Right lung (tissue), 5 donors: ENCODE data around the gene RAB6C. TPM values are rescaled to one million over a fixed set of nuclear protein-coding genes. Genes with fewer than 3 reads are reported as not detected.
"Not testable (repeated sequence)": the region's sequence is repeated elsewhere in the genome, so short reads cannot be mapped to it uniquely, and the experiment has no call there.

ENCODE experiments used
- DNase-seq, 2 donors: peaks; one replicate each; pipeline ENCODE4 v3.0.0-alpha.2; 2013
- polyA plus RNA-seq, 5 donors: library from polyadenylated mRNA; unstranded; fragments of 120-200 nt; gene quantifications; one replicate each; pipeline versions ENCODE4 v1.2.1 to v1.2.3, GENCODE V29; 2013; ENCODE audit warnings: inconsistent platforms in 1 of 5, low replicate concordance in 1 of 5; ENCODE audit not compliant: insufficient read length in 5 of 5, insufficient read depth in 1 of 5

RAB6C gene
- polyA plus RNA-seq, 5 donors: 0.51 to 0.74 (median 0.62) TPM; not detected in 2

DNA sequence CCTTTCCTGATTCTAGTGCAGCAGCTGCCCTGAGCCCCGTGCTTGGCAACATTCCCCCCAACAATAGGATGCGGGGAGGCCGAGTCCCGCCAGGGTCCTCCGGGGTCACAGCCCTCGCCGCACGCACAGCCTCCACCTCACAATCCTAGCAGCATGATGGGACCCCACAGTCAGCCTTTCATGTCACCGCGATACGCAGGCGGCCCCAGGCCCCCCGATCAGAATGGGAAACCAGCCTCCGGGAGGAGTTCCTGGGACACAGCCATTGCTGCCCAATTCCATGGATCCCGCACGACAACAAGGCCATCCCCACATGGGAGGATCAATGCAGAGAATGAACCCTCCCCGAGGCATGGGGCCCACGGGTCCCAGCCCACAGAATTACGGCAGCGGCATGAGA is 13.7 kb downstream of the RAB6C start:
- DNase-seq: not testable (repeated sequence)

DNA sequence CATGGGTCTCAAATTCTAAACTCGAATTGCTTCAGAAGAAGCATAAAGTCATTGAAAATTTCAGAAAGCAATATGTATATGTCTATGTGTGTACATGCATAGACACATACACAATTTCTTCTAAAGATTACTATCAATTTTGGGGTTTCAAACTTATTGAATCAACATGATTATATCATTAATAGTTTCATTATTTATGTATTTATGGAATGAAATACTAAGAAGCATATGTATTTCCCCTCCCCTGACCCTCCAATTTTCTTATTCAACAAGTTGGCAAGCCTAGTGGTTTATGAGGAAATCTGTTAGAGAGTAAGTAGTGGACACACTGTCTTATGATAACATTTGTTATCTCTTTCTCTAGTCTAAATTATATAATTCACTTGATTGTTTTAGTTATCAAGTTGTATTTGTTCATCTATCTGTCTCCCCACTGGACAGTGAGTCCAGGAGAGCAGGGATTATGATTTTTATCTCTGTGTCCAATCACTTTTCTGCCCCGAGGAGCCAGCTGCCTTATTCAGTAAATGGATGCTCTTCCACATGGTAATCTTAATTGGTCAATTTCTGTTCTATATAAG is 17.3 kb downstream of the RAB6C start:
- DNase-seq: not testable (repeated sequence)

DNA sequence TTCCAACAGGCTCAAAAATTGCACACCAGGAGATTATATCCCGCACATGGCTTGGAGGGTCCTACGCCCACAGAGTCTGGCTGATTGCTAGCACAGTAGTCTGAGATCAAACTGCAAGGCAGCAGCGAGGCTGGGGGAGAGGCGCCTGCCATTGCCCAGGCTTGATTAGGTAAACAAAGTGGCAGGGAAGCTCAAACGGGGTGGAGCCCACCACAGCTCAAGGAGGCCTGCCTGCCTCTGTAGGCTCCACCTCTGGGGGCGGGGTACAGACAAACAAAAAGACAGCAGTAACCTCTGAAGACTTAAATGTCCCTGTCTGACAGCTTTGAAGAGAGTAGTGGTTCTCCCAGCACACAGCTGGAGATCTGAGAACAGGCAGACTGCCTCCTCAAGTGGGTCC is 19.3 kb downstream of the RAB6C start:
- DNase-seq: not testable (repeated sequence)

DNA sequence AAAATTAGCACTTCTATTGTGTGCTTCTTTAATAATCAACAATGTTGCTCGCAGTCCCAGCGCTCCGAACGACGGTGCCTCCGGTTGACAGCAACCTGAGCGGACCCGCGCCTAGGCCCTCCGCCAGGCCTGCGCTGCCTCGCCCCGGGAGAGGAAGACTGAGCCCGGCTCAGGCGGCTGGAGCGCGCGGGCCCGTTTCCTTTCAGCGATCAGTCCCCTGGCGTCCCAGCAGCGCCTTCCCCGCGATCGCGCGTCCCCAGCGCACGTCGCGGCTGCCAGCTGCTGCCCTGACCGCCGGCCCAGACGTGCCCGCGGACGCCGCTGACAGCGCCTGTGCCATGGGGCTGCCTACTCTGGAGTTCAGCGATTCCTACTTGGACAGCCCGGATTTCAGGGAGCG is 26.4 kb downstream of the RAB6C start:
- peak in 1 of 2 donors; percentile 0 for DNase-seq

DNA sequence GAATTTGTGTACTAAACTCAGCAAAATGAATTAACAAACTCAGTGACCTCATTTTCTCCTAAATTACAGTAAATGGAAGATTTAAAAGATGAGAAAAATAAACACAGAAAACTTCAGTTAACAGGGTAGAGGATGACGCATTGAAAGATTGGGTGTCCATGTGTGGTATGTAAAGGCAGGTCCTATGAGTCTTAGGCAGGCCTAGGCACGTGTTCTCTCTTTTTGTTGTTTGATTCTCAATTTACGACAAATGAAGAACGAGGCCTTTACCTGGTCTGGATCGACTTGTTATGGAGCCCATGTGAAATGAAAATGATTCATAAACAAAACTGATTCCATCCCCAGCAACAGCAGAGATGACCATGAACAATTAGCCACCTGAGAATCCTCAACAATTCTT is 37.2 kb downstream of the RAB6C start:
- DNase-seq: not testable (repeated sequence)

DNA sequence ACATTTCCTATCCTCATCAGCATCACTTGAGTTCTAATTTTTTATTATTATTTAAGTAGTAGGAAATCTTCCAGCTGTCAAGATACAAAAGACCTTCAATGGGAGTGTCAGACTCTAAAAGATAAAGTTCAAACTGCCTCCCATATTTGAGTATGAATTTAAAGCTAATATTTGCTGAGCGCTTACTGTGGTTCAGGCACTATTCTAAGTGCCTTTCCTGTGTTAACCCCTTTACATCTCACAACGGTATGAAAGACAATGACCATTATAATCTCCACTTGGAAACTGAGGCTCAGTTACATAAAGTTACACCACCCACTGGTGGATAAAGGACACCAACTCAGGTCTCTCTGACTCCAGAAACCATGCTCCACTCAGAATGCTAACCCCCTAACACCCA is 39.9 kb downstream of the RAB6C start:
- no peak for DNase-seq

DNA sequence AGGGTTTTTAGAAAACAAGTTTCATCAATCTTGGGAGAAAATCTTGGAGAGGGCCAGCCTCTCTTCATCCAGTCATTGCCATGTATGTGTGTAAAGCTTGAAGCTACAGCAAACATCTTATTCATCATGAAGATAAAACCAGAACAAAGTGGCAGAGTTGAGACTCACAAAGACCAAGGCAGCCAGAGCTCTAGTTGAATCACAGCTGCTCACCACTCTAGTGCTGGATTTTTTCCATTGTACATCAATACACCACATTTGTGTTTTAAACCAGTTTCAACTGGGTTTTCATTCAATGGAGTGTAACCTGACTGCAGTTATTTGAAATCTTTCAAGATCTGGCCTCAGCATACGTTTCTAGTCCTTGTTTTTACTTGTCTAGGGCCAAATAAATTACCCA is 40.6 kb downstream of the RAB6C start:
- DNase-seq: not testable (repeated sequence)

DNA sequence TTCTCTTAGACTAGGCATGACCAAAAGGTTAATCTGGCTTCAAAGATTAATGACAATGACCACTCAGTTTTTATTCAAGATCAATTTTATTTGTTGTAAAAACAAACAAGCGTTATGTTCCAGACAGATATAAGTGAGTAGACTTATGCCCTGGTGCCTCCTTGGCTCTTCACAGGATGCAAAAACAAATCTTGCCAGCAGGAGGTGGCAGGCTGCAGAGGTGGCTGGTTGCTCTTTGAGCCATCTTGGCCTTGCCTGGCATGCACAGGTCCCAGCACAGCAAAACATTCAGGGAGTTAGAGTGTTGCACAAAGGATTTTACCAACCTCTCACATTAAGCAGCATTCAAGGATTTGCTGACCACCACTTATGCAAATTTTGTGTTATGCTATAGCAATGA is 46.5 kb downstream of the RAB6C start:
- DNase-seq: not testable (repeated sequence)

Other genes with a start within 250 kb of the RAB6C start
- gene POTEF, start 149.6 kb downstream of the RAB6C start, polyA plus RNA-seq: under 1 TPM in 2 of 5 donors, not detected in 3; 0.12 to 0.18 TPM
- 1 to 10 TPM; 3.6 to 5.5 (median 4.7) TPM for gene CCDC74B, start 165.4 kb downstream of the RAB6C start, polyA plus RNA-seq
- gene SMPD4, start 201.9 kb downstream of the RAB6C start, polyA plus RNA-seq: 10 to 100 TPM; 59.3 to 76.0 (median 64.7) TPM
- 100 to 1,000 TPM in 3 of 5 donors, 10 to 100 TPM in 2; 69.0 to 209 (median 103) TPM for gene MZT2B, start 202.6 kb downstream of the RAB6C start, polyA plus RNA-seq
- under 1 TPM in 4 of 5 donors, not detected in 1; 0.09 to 0.31 (median 0.15) TPM for gene TUBA3E, start 218.8 kb downstream of the RAB6C start, polyA plus RNA-seq